ENCODE data around the gene SSPN. TPM values are rescaled to one million over a fixed set of nuclear protein-coding genes. Genes with fewer than 3 reads are reported as not detected.
A peak's percentile ranks its signal among the peaks of the same experiment; 100 is the strongest.

Gene SSPN
- total and polyA plus RNA-seq, 4 donors: 1.2 to 11.4 (median 6.2) TPM

DNA sequence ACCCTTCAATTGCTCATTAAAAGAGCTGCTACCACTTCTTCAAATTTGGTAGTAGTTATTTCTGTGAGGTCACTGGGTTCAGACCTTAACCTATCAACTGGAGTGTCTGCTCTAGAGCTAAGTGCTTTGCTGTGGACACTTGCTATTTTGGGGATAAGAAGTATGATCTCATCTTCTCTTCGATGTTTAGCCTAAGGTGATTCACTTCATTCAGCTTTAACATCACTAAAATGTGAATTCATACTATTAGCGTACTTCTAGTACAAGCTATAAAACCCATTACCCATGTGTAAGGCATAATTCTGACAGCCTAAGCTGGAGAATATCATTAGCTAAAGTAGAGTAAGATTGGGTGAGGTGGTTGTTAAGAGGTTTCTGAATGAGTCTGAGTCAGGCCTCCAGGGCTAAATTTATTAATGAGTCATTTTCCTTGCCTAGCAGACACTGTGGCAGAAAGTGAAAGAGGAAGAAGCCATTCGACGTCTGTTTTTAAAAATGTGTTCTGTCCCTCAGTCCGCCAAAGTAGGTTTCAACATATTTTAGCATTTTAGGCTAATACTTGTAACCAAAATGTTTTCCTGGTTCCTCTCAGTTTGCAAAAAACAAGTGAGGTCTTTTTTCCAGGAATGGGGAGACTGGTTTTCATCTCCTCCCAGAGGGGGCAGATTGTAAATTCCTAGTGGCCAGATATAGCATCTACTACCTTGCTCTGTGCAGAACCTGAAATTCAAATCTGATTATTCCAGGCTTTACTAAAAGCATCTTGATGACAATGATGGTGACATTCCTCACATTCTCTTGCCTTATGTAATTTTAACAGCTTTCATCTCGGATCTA lies 103.6 kb downstream of the SSPN start:
- no peaks in the 10 kb centered on the region for H3K9me3 ChIP-seq (ENCODE audit: control insufficient read depth in 4 of 4, insufficient read depth in 3 of 4, low read length in 3 of 4)
- H3K9ac ChIP-seq (ENCODE audit: insufficient read depth in 1 of 2, low read length in 2 of 2): no peak overlapping the region
- TF ChIP-seq, protein P1, sequence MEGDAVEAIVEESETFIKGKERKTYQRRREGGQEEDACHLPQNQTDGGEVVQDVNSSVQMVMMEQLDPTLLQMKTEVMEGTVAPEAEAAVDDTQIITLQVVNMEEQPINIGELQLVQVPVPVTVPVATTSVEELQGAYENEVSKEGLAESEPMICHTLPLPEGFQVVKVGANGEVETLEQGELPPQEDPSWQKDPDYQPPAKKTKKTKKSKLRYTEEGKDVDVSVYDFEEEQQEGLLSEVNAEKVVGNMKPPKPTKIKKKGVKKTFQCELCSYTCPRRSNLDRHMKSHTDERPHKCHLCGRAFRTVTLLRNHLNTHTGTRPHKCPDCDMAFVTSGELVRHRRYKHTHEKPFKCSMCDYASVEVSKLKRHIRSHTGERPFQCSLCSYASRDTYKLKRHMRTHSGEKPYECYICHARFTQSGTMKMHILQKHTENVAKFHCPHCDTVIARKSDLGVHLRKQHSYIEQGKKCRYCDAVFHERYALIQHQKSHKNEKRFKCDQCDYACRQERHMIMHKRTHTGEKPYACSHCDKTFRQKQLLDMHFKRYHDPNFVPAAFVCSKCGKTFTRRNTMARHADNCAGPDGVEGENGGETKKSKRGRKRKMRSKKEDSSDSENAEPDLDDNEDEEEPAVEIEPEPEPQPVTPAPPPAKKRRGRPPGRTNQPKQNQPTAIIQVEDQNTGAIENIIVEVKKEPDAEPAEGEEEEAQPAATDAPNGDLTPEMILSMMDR (IDR thresholded peaks at IDR 0.05; ENCODE audit: control extremely low read depth, extremely low read depth): no peak
- no peaks in the 10 kb centered on the region for H3K36me3 ChIP-seq (ENCODE audit: control insufficient read depth in 4 of 4, insufficient read depth in 4 of 4, low read length in 4 of 4)
- DNase-seq: peak in 1 of 3 donors; percentile 15
- ATAC-seq (ENCODE audit: insufficient read depth, low FRiP score): peak; percentile 95
- no peaks in the 10 kb centered on the region for H3K27me3 ChIP-seq (ENCODE audit: control insufficient read depth in 3 of 3, insufficient read depth in 3 of 3, low read length in 2 of 3)
- H3K4me1 ChIP-seq (ENCODE audit: control insufficient read depth in 5 of 5, insufficient read depth in 5 of 5, low read length in 5 of 5): peaks cover 0 to 4% (median 0%) of the 10 kb centered on the region in 5 donors
- peak overlapping the region; percentile 40 to 87 for H3K27ac ChIP-seq (ENCODE audit: low read depth in 1 of 2, low read length in 1 of 2)
- no peak overlapping the region for H3K4me3 ChIP-seq
- WGBS, 2 donors: 34 to 40% methylated on average over 6 of the region's 6 CpGs

DNA sequence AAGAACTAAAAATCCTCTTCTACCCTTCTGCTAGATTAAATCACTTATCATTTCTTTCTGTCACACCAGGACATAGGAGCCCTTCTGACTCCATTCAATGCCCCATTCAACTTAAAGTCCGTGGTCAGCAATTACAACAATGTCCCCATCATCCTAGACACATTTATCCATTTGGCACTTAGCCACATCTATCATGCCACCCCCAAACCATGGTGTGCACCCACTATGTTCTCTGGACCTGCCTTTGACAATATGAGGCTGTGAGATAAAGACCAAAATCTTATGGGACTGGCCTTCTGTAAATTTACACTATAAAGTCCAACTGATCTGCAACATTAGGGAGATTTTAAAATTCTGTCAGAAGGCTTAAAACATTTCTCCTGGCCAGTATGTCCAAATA lies 104.4 kb downstream of the SSPN start:
- Histone ChIP-seq H3K9me3 (ENCODE audit: control insufficient read depth in 4 of 4, insufficient read depth in 3 of 4, low read length in 3 of 4) (no peaks in the 10 kb centered on the region), H3K4me3 (no peak overlapping the region), H3K4me1 (ENCODE audit: control insufficient read depth in 5 of 5, insufficient read depth in 5 of 5, low read length in 5 of 5) (peaks cover 0 to 4% (median 0%) of the 10 kb centered on the region in 5 donors), H3K9ac (ENCODE audit: insufficient read depth in 1 of 2, low read length in 2 of 2) (no peak overlapping the region), H3K36me3 (ENCODE audit: control insufficient read depth in 4 of 4, insufficient read depth in 4 of 4, low read length in 4 of 4) (no peaks in the 10 kb centered on the region), H3K27me3 (ENCODE audit: control insufficient read depth in 3 of 3, insufficient read depth in 3 of 3, low read length in 2 of 3) (no peaks in the 10 kb centered on the region), H3K27ac (ENCODE audit: low read depth in 1 of 2, low read length in 1 of 2) (peak overlapping the region in 1 of 2 donors; percentile 87)
- no peak for ATAC-seq (ENCODE audit: insufficient read depth, low FRiP score)
- no peak for DNase-seq
- WGBS, 2 donors: 69 to 86% methylated on average over 1 of the region's 1 CpG
- TF ChIP-seq, protein P1 (IDR thresholded peaks at IDR 0.05; ENCODE audit: control extremely low read depth, extremely low read depth): no peak

Other genes with a start within 250 kb of the SSPN start
- 10 to 100 TPM; 43.7 to 68.4 TPM for gene RASSF8, start 236.9 kb upstream of the SSPN start, total RNA-seq
- 10 to 100 TPM in 1 of 2 donors, 1 to 10 TPM in 1; 9.0 to 12.7 TPM for gene RASSF8, start 236.9 kb upstream of the SSPN start, polyA plus RNA-seq
- gene BHLHE41, start 70.5 kb upstream of the SSPN start, total RNA-seq: 10 to 100 TPM in 1 of 2 donors, 1 to 10 TPM in 1; 1.7 to 39.0 TPM
- 10 to 100 TPM in 1 of 2 donors, 1 to 10 TPM in 1; 2.7 to 10.7 TPM for gene BHLHE41, start 70.5 kb upstream of the SSPN start, polyA plus RNA-seq

Measured in lung (tissue), 12 donors.